Urinary bladder (tissue), 4 donors: Measurements from ENCODE around the gene MORC2. TPM values are rescaled to one million over a fixed set of nuclear protein-coding genes. Genes with fewer than 3 reads are reported as not detected.

ENCODE experiments used
- DNase-seq: peaks from one replicate; pipeline ENCODE4 v3.0.0-alpha.2; 2015; ENCODE audit errors: extremely low spot score
- H3K27ac ChIP-seq: one replicate; pipeline ENCODE4 v1.5.1; 2013; ENCODE audit warnings: low read depth, mild to moderate bottlenecking, moderate library complexity
- H3K36me3 ChIP-seq: one replicate; pipeline ENCODE4 v1.6.1; 2013; ENCODE audit warnings: mild to moderate bottlenecking, moderate library complexity; ENCODE audit not compliant: insufficient read depth
- H3K4me1 ChIP-seq: one replicate; pipeline ENCODE4 v1.6.1; 2013; ENCODE audit warnings: mild to moderate bottlenecking, moderate library complexity; ENCODE audit not compliant: insufficient read depth
- H3K4me3 ChIP-seq: one replicate; pipeline ENCODE4 v1.5.1; 2013; ENCODE audit warnings: low read depth, low read length
- WGBS: extraction: QIAGEN DNeasy Blood & Tissue Kit; methylation state at CpG from one replicate; pipeline ENCODE4 v1.1.7; 2013; 5-methylcytosine and 5-hydroxymethylcytosine counted together
- polyA plus RNA-seq: library from polyadenylated mRNA; stranded (reverse); fragments of 200-250 nt; gene quantifications from one replicate; pipeline ENCODE4 v1.2.3, GENCODE V29; 2013
- total RNA-seq: library from RNA; depleted of rRNA; stranded (reverse); fragments of >200 nt; gene quantifications from one replicate; pipeline ENCODE4 v1.2.3, GENCODE V29; 2014
- donor health status: healthy with polysubstance abuse.
- donor health status: healthy.

Gene MORC2
- total and polyA plus RNA-seq, 2 donors, result 18.1 to 21.7 TPM

DNA sequence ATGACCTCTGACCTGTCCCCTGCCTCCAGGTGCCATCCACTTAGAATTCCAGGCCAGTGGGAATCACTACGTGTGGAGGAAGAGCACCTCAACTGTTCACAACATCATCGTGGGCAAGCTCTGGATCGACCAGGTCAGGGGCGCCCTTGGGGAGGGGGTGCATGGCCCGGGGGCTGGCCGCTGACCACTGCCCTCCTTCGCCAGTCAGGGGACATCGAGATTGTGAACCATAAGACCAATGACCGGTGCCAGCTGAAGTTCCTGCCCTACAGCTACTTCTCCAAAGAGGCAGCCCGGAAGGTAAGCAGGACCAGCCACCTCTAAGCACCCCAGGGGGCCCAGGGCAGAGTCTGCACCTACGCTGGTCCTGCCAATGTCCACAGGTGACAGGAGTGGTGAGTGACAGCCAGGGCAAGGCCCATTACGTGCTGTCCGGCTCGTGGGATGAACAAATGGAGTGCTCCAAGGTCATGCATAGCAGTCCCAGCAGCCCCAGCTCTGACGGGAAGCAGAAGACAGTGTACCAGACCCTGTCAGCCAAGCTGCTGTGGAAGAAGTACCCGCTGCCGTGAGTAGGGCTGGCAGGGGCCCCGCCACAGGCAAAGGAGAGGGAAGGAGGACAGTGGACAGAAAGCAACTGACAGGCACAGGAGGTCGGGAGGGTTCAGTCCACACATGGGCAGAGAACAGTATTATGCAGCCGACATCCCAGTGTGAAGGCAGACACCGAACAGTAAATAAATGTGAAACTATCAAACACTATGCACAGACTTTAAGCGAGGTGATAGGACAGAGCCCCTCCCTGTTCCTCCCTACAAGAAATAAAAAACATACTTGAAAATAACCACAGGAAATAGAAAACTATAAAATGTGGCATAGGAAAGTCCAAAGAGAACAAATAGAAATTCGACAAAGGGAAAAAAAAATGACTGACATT, 74.9 kb downstream of the MORC2 start:
- Histone ChIP-seq H3K27ac (no peak overlapping the region), H3K4me1 (no peaks in the 10 kb centered on the region), H3K4me3 (no peak overlapping the region), H3K36me3 (no peaks in the 10 kb centered on the region)
- no peak for DNase-seq
- 85% methylated on average over 23 of the region's 23 CpGs for WGBS

DNA sequence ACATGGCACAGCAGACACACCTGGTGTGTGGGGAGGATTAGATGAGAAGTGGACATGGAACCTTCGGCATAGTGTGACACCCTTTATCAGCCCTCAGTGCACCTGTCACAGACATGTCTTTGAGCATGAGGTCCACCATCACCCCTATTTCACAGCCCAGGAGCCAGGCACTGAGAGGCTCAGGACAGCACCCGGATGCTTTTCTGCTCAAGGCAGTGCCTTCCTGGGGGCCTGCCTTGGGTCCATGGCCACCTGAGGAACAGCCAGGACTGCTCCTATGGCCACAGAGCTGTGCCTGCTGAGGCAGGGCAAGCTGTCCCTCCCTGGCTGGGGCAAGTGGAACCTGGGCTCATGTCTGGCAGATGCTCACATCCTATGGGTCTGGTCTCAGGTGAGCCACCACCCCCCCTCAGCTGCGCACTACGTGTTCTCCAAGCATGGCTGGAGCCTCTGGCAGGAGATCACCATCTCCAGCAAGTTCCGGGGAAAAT, 75.8 kb downstream of the MORC2 start:
- WGBS, result 99% methylated on average over 5 of the region's 5 CpGs
- Histone ChIP-seq H3K4me3 (no peak overlapping the region), H3K36me3 (no peaks in the 10 kb centered on the region), H3K4me1 (no peaks in the 10 kb centered on the region), H3K27ac (no peak overlapping the region)
- no peak for DNase-seq

DNA sequence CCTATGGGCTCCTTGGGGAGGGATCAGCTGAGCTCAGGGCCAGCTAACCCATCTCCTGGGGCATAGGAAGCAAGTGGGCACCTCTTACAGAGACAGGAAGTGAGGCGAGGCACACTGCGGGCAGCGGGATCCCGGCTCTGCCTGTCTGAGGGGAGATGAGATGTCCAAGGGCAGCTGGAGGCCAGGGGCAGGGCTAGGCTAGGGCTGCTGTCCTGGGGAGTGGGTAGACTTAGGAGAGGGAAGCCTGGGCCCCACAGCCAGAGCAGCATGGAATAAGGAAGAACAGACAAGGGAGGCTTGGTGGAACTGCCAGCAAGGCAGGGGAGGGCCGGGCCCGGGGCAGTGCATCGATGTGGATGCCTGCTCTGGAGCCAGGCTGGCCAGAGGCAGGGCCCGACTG, 76.3 kb downstream of the MORC2 start:
- Histone ChIP-seq H3K27ac (no peak overlapping the region), H3K4me1 (no peaks in the 10 kb centered on the region), H3K36me3 (no peaks in the 10 kb centered on the region), H3K4me3 (no peak overlapping the region)
- WGBS, result 93% methylated on average over 8 of the region's 8 CpGs
- no peak for DNase-seq

DNA sequence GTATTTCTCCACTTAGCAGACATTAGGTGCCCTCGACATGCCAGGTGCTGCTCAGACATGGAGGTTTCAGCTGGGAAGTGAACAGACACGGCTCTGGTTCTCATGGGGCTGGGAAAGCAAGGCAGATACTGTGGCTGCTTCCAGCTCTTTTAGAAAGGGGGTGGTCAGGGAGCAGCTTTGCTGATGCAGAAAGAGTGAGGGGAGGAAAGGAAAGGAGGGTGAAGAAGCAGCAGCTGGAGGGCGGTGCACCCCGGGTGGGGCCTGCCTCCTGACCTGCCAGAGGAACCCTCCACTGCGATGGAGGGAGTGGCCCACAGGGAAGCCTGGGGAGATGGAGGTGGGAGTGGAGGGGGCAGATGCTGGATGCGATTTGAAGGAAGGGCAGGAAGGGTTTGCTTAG, 76.8 kb downstream of the MORC2 start:
- no peak overlapping the region for H3K27ac ChIP-seq
- no peak for DNase-seq
- WGBS, result 83% methylated on average over 6 of the region's 6 CpGs
- H3K4me1 ChIP-seq, result no peaks in the 10 kb centered on the region
- H3K36me3 ChIP-seq, result no peaks in the 10 kb centered on the region
- no peak overlapping the region for H3K4me3 ChIP-seq

DNA sequence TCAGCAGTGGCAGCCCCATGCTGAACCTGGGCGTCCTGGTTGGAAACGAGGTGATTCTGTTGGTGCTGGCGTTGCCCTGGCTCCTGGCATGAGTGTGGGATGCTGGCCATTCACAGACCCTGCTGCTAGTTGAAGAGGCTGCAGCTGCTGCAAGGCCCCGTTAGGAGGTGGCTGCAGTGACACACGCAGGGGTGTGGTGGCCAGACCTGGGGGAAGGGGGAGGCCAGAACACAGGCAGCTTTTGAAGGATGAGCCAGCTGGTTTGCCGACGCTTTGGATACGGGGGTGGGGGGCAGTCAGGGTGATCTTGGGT, 77.2 kb downstream of the MORC2 start:
- DNase-seq, result no peak
- WGBS, result 86% methylated on average over 8 of the region's 8 CpGs

DNA sequence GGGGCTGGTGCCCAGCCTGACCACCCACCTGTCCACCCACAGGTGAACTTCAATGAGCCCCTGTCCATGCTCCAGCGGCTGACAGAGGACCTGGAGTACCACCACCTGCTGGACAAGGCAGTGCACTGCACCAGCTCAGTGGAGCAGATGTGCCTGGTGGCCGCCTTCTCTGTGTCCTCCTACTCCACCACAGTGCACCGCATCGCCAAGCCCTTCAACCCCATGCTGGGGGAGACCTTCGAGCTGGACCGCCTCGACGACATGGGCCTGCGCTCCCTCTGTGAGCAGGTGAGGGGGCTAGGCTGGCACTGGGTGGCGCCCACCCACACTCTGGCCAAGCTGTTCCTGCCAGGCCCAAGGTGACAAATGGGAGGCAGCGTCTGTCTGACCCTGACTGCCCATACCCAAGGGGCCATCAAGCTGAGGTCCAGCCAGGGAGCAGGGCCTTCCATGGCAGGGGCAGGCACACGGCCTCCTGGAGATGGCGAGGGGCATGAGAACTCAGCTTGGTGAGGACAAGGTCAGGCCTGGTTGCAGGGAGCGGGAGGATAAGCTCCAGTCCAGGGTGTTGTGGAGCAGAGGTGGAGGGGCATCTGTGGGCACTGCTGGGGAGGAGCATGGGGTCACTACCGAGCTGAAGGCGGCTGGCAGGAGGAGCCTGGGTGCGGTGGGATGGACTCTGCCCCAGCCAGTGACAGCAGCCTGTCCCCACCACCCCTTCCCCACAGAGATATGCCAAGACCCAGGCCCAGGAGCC, 77.7 kb downstream of the MORC2 start:
- DNase-seq, result no peak
- no peak overlapping the region for H3K27ac ChIP-seq
- H3K4me3 ChIP-seq, result no peak overlapping the region
- H3K4me1 ChIP-seq, result no peaks in the 10 kb centered on the region
- H3K36me3 ChIP-seq, result no peaks in the 10 kb centered on the region
- 81% methylated on average over 17 of the region's 17 CpGs for WGBS

More for the DNA sequence above, 77.2 kb downstream of the MORC2 start:
- H3K36me3 ChIP-seq, result no peaks in the 10 kb centered on the region
- no peak overlapping the region for H3K27ac ChIP-seq
- no peak overlapping the region for H3K4me3 ChIP-seq
- no peaks in the 10 kb centered on the region for H3K4me1 ChIP-seq

DNA sequence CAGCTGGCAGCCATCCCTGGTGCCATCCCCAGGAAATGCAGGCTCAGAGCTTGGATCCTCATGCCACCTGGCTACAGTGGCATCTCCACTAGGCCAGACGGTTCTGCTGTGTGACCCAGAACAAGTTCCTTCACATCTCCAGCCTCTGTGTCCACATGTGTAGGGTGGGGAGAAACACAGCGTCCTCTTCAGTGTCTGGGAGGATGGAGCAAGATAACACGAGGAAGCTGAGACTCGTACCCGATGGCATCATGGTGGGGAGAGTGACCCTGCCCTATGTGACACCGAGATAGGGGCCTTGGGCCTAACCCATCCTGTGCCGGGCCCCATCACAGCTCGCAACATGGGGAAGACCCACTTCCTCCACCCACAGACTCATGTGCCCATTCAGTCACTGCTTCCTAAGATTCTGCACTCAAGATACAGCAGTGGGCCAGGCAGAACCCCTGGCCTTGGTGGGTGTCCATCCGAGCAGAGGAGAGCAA, 78.5 kb downstream of the MORC2 start:
- H3K4me1 ChIP-seq, result no peaks in the 10 kb centered on the region
- no peak overlapping the region for H3K27ac ChIP-seq
- DNase-seq, result no peak
- H3K4me3 ChIP-seq, result no peak overlapping the region
- WGBS, result 85% methylated on average over 9 of the region's 9 CpGs
- H3K36me3 ChIP-seq, result no peaks in the 10 kb centered on the region

DNA sequence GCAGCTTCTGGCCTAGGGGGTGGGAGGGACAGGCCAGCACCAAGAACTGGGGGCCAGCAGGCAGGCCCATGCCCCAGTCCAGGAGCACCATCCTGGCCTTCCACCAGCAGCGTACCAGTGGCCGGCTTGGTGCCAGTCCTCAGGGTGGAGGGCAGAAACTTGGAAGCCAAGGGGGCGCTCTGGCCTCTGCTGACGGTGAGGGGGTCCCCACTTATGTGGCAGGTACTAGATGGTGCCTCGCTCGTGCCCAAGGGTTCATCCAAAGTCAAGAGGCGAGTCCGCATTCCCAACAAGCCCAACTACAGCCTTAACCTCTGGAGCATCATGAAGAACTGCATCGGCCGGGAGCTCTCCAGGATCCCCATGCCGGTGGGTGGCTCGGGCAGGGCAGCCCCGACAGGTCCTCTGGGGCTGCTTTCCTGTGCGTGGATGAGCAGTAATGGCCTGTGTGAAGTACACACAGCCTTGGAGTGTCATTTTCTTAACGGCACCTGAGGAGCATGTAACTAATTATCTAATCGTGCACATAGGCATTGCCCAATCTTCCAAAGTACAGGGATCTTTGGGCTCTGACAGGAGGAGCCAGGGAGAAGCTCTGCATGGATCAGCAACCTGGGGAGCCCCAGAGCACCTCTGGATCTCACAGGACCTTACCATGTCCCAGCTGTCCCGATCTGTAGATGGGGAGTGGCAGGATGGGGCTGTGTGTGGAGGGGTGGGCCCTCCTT, 79.1 kb downstream of the MORC2 start:
- Histone ChIP-seq H3K27ac (no peak overlapping the region), H3K4me1 (no peaks in the 10 kb centered on the region), H3K4me3 (no peak overlapping the region), H3K36me3 (no peaks in the 10 kb centered on the region)
- no peak for DNase-seq
- WGBS, result 92% methylated on average over 17 of the region's 17 CpGs

DNA sequence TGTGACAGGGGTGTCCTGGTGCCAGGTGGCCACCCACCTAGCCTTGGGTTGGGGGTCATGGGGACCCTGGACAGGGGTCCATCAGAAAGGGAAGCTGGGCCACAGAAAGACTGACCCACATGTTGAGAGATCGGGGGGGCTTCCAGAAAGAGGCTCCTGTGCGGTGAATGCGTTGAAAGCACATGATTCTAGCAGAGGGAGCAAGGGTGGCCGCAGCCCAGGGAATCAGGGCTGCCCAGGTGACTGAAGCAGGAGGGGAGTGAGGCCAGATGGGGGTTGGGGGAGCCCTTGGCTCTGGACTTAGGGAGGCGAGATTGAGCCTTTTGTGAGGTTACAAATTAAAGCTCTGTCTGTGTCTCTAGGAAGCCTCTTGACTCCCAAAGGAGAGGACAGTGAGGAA, 80.7 kb downstream of the MORC2 start:
- H3K4me1 ChIP-seq, result no peaks in the 10 kb centered on the region
- H3K36me3 ChIP-seq, result no peaks in the 10 kb centered on the region
- DNase-seq, result no peak
- H3K4me3 ChIP-seq, result no peak overlapping the region
- WGBS, result 98% methylated on average over 5 of the region's 5 CpGs
- no peak overlapping the region for H3K27ac ChIP-seq

DNA sequence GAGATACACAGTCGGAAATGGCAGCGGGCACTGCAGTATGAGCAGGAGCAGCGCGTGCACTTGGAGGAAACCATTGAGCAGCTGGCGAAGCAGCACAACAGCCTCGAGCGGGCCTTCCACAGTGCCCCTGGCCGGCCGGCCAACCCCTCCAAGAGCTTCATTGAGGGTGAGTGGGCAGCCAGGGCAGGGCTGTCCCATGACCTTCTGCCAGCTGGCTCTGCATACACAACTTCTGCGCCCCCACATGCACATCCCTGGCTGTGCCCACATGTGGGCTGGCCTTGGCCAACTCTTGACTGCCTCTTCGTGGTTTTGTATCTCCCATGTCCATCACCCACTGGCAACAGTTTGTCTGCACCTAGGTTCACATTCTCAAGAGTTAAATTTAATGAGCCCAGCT, 81.1 kb downstream of the MORC2 start:
- Histone ChIP-seq H3K36me3 (no peaks in the 10 kb centered on the region), H3K4me1 (no peaks in the 10 kb centered on the region), H3K27ac (no peak overlapping the region), H3K4me3 (no peak overlapping the region)
- 95% methylated on average over 11 of the region's 11 CpGs for WGBS
- no peak for DNase-seq

DNA sequence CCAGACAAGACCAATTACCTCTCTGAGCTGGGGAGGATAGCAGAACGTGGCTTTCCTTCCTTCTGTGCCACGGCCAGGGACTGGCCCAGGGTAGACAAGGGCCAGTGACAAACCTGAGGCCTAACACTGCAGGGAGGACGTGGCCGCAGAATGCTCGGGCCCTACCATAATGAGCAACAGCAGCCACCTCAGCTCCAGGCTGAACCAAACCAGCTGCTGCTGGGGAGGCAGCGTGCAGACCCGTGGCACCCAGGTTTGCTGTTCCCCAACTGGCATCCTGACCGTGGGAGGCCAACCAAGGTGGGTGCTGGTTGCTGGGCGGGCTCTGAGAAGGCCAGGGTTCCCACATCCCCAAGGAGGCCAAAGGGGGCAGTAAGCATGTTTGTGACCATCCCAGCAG, 83.0 kb downstream of the MORC2 start:
- no peaks in the 10 kb centered on the region for H3K4me1 ChIP-seq
- DNase-seq, result no peak
- H3K36me3 ChIP-seq, result no peaks in the 10 kb centered on the region
- H3K27ac ChIP-seq, result no peak overlapping the region
- WGBS, result 92% methylated on average over 9 of the region's 9 CpGs
- H3K4me3 ChIP-seq, result no peak overlapping the region

DNA sequence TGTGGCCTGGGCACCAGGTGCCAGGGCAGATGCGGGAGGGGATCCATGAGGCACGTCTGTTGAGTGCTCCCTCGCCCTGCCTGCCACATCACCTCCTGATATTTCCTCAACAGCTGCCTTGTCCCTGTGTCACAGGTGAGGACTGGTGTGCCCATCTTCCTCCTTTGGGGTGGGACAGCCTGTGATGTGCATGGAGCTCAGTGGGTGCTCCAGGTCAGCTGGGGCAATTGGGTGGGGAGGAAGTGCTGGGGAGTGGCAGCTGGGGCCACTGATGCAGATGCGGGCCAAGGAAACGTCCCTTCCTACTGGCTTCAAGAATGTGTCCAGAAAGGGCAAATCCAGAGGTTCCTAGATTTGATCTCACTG, 83.6 kb downstream of the MORC2 start:
- Histone ChIP-seq H3K4me1 (no peaks in the 10 kb centered on the region), H3K4me3 (no peak overlapping the region), H3K27ac (no peak overlapping the region), H3K36me3 (no peaks in the 10 kb centered on the region)
- no peak for DNase-seq
- WGBS, result 85% methylated on average over 5 of the region's 5 CpGs

DNA sequence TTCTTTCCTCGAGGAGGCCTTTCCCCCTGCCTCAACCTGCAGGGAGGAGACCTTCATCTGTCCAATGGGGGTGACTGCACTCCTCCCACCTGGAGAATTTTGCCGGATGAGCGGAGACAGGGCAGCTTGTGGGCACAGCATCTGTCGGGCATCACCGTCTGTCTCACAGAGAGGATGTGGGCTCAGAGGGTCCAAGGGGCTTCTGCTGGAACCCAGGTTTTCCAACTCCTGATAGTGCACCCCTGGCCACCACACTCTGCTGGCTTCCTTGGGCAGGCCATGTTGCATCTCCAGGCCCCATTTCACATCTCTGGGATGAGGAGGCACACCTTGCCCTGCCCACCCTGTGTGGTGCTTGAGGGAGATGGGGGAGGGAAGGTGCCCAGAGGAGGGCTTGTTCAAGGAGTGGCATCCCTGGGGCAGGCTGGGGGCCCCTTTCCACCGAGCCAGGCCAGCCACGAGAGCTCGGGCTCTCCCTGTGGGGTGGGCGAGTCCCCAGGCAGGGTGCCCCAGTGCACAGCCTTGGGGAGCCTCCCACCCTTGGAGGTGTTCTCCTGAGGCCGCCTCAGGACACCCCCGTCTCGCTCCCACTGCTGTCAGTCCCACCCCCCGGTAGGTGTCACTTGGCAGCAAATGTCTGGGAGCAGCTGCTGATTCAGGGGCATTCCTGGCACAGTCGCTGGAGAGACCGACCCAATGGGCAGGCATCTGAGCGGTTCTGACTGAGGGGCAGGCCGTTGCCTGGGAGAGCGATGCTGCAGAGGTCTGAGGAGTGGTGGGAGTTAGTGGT, 84.2 kb downstream of the MORC2 start:
- H3K4me3 ChIP-seq, result no peak overlapping the region
- no peak for DNase-seq
- H3K36me3 ChIP-seq, result no peaks in the 10 kb centered on the region
- WGBS, result 90% methylated on average over 18 of the region's 18 CpGs
- no peak overlapping the region for H3K27ac ChIP-seq
- no peaks in the 10 kb centered on the region for H3K4me1 ChIP-seq
